HG02759 (cell line): ENCODE data around the gene OBSL1.

Source experiments
- ATAC-seq: cut with Tn5 transposase; IDR thresholded peaks from one replicate; pipeline ENCODE4 v1.9.1; 2021; ENCODE audit warnings: mild to moderate bottlenecking, moderate library complexity; ENCODE audit not compliant: unreplicated experiment

Gene OBSL1

DNA sequence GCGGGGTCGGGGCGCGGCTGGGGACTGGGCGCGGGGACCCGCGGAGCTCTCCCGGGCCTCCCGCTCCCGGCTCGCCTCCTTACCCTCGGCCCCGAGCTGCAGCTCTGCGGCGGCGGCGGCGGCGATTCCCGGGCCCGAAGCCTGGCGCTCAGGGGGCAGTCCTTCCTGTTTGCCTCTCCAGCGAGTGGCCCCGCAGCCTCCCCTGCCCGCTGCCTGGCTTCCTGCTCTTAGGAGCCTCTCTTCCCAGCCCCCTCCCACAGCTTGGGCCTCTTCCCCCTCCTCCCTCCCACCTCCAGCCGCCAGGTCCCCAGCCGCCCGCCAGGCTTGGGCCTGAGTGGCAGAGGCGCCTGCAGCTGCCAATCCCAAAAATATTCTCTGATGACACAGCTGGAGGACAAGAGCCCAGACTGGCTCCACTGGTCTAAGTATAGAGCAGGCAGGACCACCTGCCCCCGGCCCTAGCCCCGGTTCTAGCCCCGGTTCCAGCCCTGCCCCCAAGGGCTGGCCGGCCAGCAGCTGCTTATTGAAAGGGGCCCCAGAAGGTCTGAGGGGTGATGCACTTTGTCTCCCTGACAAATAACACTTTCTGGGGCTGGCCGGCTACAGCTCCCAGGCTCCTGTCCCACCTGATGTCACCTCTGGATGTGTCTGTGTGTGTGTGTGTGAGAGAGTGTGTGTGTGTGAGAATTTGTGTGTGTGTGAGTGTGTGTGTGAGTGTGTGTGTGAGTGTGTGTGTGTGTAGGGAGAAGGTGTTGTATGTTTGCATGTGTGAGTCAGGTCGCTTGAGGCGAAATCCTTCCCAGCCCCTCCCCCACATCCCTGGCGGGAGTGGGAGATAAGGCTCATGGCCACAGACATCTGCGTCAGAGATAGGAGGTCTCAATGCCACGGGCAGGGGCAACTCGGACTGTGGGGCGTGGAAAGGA, at the start of gene OBSL1:
Gene OBSL1 (minus strand): TSS at position 229 of the 926 bp plus-strand sequence. CDS start 307 bp downstream, outside the sequence.
- ATAC-seq: no peak

DNA sequence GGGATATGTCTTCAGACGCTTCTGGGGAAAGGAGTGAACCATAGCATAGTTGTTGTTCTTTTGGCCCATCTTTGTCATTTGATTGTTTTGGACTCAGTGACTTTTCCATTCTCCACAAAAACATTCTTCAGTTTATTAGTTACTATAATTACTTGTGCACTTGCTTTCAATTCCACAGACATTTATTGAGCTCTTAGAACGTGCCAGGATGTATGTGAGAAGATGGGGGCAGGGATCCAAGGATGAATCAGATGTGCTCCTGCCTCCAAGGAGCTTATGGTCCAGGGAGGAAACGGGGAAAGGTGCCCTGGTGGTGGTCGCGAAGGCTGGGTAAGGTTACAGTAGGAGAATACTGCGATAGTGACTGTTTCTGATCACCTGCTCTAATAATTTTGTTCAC, 49.2 kb upstream of the OBSL1 start:
- no peak for ATAC-seq

DNA sequence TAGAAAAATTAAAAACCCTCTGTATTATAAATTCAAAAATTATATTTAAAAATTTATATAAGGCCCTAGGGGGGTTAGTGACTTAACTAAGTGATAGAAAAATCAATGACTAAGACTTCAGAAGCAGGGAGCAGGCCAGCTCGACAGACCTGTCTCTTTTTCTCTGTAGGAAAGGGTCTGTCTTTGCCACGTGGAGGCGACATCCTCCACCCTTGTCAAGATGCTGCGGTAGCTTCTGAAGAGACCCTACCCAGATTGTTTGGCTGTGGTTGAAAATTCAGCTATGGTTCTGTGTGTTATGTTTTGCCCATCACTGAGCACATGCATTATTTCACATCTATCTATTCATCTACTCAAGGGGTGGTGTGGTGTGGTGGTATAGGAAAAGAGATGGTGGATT, 47.9 kb upstream of the OBSL1 start:
- ATAC-seq: no peak

DNA sequence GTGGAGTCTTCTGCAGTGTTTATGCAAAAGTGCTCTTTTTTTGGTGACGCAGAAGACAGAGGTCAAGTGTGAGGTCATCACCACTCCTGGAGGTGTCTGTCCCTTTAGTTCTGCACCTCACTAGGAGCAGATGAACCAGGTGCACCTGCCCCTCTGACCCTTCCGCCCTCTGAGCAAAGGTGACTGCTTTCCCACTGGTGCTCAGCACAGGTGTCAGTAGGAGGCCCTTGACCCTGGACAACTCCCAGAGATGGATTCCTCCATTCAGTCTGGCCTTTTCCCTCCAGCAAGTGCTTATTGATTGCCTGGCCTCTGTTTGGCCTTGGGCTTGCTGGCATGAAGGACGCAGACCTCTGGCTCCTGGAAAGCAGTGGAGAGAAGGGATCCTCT, 47.4 kb upstream of the OBSL1 start:
- no peak for ATAC-seq

DNA sequence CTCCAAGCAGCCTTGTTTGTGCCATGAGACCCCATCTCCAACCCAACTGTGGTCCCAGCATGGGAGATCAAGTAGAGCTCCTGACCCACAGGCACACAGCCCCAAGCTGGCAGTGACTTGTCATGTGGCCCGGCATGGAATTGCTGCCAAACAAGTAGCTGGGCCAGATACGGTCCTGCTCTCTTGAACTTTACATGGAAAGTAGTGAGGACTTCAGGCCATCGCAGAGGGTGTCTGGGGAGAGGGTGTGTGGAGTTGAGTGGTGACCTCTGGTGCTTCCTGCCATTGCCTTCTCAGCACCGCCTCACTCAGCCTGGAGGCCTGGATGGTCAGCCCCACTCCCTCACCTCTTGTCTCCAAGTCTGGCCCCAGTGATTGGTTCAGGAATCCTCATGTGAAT, 45.2 kb upstream of the OBSL1 start:
- ATAC-seq: no peak

DNA sequence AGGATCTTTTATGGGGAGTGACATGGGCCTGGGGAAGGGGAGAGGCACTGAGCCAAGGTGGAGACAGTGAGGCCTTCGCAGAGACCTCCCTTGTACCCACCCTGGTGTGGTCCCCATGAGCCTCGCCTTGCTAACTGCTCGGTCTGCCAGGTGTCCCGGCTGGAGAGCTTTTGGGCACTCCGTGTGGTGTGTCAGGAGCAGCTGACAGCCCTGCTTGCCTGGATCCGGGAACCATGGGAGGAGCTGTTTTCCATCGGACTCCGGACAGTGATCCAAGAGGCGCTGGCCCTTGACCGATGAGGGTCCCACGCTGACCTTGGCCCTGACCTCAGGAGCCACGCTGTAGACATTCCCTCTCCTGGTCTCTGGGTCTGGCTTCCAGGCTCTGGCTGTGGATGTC, 44.6 kb upstream of the OBSL1 start:
- ATAC-seq: no peak

DNA sequence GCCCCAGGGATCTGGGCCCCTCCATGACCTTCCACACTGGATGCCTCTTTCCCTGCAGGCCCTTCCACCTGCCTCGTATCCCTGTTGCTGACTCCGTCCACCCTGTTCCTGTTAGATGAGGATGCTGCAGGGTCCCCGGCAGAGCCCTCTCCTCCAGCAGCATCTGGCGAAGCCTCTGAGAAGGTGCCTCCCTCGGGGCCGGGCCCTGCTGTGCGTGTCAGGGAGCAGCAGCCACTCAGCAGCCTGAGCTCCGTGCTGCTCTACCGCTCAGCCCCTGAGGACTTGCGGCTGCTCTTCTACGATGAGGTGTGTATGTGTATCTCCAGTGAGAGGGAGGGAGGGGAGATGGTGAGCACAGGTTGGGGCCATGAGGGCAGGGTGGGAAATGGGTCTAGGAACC, 43.7 kb upstream of the OBSL1 start:
- ATAC-seq: no peak

DNA sequence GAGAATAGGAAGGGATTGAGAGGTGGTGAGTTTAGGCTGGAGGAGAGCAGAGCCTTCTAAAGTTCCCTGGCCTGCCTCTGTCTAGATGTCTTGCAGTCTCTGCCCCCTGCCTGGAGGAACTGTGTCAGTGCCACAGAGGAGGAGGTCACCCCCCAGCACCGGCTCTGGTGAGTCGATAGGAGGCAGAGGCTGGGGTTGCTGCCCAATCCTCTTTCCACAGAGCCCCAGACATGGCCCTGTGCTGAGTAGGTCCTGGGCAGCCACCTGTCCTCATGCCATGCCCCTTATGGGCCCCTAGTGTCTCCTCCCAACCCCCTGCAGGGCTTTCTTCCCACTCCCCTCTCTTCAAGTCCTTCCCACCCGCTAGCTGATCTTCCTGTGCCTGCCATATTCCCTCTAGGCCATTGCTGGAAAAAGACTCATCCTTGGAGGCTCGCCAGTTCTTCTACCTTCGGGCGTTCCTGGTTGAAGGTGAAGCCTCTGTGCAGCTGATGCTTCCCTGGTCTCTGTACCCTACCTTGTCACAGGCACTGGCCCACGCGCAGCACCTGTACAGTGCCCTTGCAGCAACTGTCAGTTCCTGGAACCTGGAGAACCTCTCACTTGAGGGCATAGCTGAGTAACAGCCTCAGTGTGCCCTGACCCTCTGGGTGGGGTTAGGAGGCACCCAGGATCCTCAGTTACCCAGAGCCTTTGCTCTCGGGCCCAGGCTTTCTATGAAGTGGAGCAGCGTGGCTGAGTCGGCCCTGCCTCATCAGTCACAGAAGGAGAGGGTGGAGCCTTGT, 42.9 kb upstream of the OBSL1 start:
- no peak for ATAC-seq

DNA sequence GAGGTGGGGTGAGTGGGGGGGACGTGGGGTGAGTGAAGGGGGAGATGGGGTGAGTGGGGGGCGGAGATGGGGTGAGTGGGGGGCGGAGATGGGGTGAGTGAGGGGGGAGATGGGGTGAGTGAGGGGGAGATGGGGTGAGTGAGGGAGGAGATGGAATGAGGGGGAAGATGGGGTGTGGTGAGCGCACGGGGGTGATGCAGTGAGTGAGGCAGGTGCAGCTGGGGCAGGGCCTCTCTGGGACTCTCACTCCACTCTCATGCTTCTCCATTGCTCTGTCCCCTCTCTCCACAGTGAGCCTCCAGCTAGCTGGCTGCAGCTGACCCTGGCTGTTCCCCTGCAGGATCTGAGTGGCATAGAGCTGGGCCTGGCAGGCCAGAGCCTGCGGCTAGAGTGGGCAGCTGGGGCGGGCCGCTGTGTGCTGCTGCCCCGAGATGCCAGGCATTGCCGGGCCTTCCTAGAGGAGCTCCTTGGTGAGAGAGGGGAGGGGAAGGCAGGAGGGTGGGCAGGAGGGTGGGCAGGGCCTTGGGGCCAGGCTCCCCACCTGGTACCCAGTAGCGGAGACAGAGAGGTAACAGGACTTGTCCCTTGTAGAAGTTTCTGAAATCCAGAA, 42.2 kb upstream of the OBSL1 start:
- no peak for ATAC-seq

DNA sequence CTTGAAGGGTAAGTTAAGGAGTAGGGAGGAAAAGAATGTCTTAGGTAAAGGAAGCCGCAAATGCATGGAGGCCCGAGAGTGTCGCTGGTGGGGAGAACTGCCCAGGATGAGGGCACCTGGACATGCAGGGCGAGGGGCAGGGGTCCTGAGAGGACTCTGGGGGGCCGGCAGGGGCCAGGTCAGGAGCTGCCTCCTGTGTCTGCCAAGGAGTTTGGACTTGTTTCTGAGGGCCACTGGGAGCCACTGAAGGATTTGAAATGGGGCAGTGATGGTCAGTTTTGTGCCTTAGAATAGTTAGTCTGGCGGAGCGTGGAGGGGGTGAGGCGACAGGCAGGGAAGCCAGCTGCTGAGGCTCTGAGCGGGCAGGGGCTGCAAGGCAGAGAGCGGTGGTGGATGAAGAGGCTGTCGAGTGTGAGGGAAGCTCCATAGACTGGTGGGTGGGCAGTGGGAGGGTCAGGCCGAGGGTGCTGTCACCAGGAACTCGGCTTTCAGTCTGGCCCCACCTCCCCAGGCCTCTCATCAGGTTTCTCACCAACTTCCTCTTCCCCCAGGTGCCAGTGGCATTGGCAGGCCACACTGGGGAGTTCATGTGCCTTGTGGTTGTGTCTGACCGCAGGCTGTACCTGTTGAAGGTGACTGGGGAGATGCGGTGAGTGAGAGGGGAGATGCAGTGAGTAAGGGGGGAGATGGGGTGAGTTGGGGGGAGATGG, 41.4 kb upstream of the OBSL1 start:
- ATAC-seq: no peak

DNA sequence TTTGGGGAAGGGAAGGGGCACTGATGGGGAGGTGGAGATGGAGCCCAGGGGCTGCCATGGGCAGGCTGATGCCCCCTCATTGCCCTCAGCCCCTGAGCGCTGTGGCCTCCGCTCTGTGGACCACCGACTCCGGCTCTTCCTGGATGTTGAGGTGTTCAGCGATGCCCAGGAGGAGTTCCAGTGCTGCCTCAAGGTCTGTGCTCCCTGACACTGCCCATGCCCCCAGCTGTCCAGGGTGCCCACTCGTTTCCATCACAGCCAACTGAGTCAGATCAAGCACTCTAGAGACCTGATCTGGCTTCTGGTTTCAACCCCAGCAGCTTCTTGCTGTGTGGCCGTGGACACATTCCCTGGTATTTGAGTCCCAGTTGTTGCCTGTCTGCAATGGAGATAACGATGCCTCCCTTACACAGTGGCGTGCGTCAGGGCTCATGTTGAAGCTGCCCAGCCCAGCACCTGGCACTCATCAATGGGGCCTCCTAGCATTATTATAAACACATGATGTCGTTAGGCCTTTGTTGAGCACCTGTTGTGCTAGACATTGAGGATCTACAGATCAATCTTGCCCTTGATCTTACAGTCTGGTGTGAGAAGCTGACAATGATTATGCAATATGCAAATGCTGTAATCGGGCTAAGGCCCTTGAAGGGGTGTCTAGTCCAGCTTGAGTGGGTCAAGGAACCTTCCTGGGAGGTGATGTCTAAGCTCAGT, 40.7 kb upstream of the OBSL1 start:
- no peak for ATAC-seq

DNA sequence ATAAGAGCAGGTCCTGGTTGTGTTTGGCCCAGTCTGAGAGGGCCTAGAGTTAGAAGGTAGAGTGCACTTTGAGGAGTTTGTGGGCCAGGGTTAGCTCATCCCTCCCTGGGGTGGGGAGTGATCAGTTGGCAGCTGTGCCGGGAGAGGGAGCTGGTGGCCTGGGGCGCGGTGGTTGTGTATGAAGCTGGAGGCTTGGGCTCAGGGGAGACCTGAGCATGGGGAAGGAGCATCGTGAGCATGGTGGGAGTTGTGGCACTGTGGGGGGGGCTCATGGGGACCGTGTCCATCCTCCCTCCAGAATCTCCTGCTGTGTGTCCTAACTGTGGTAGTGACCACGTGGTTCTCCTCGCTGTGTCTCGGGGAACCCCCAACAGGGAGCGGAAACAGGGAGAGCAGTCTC, 40.0 kb upstream of the OBSL1 start:
- ATAC-seq: no peak

DNA sequence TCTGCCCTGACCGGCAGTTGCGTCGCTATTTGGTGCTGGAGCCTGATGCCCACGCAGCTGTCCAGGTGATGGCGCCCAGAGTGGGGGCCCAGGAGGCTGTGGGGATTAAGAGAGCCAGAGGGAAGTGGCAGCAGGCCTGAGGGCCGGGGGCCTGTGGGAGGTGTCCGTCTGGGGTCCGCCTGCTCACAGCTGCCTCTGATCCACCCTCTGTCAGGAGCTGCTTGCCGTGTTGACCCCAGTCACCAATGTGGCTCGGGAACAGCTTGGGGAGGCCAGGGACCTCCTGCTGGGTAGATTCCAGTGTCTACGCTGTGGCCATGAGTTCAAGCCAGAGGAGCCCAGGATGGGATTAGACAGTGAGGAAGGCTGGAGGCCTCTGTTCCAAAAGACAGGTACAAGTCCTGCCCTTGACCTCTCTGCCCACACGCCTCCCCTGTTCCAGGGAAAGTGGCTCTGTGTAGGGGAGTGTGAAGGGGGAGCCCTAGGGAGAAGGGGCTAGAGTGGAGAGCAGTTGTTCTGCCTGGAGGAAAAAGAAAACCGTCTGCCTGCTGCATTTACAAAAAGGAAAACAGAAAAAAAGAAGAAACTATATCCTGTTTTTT, 37.9 kb upstream of the OBSL1 start:
- ATAC-seq: no peak

DNA sequence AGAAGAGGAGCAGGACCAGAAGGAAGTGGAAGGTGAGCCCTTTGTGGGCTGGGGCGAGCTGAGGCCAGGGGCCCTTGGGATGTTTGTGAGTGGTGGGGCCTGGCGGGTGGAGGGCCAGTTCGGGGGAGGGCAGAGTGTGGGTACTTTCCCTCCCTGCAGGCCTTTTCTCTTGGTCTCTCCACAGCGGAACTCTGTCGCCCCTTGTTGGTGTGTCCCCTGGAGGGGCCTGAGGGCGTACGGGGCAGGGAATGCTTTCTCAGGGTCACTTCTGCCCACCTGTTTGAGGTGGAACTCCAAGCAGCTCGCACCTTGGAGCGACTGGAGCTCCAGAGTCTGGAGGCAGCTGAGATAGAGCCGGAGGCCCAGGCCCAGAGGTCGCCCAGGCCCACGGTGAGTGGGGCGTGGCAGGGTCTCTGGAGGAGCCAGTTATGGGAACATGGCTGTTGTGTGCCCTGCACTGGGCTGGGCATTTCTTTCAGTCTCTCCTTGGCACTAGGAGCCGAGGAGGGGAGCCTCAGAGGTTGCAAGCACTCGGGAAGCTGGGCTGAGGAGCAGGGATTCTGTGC, 37.1 kb upstream of the OBSL1 start:
- no peak for ATAC-seq

DNA sequence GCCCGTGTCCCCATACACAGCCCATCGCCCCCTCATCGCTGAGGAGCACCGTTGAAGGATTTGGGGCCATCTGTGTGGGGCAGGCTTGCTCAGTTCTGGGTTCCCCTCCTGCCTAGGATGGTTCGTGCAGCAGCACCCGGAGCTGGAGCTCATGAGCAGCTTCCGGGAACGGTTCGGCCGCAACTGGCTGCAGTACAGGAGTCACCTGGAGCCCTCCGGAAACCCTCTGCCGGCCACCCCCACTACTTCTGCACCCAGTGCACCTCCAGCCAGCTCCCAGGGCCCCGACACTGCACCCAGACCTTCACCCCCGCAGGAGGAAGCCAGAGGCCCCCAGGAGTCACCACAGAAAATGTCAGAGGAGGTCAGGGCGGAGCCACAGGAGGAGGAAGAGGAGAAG, 36.6 kb upstream of the OBSL1 start:
- no peak for ATAC-seq

DNA sequence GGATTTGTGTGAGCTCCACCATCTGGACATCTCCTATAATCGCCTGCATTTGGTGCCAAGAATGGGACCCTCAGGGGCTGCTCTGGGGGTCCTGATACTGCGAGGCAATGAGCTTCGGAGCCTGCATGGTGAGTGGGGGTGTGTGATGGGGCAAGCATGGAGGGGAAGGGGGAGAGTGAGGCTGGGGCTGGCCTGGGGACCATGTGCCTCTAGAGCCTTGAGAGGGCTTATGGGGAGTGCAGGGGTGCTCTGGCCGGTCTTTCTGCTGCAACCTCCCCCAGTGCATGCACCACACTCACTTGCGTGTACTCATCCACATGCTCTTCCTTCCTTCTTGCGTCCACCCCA, 34.2 kb upstream of the OBSL1 start:
- no peak for ATAC-seq

DNA sequence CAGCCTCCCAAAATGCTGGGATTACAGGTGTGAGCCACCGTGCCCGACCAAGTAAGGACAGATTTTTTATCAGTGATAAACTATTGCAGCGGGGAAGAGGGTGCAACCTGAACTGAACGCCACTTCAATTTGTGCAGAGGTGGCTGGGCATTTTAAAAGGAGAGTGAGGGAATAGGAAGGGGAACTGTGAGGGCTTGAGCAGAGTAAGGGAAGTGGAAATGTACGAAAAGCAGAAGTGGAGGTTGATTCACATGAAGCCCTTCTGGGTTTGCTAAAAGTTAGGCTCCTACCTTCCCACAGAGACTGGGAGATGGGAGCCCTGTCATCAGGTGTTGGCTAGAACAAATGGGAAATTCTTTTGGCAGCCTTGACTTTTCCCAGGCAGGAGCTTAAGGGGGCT, 32.4 kb upstream of the OBSL1 start:
- no peak for ATAC-seq

DNA sequence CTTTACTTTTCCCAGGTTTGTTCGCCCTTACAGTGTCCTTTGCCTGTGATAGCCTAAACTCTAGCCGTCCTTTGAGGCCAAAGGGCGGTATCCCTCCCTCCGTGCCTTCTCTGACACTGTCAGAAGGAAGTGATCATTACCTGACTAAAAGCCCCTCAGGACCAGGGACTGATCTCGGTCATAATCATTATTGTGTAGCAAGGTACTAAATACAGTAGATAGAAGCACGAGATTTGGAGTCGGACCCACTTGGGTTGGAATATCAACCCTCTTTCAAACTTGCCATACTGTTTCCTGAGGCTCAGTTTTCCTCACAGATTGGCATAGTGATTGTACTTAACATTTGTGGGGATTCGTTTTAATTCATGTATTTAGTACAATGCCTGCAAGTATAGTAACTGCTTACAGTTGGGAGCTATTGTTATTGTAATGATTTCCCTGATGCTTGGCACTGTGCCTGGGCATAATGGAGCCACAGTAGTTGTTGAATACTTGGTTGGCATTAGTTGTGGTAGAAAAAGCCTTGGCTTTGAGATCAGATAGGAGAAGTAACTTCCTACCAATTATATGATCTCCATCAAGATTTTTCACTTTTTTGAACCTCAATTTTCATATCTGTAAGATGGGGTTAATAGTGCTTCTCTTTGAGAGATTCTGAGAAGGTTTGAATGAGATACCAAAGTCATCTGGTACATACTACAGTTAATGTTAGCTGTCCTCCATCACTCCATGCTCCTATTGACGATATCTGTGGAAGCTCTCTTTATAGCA, 27.2 kb upstream of the OBSL1 start:
- no peak for ATAC-seq
